IPS-20b (cell line): Measurements from ENCODE around the gene SESN1.
A peak's percentile ranks its signal among the peaks of the same experiment; 100 is the strongest.

Experiments used
- H3K27ac ChIP-seq: one replicate; pipeline ENCODE4 v1.5.1; 2013; ENCODE audit warnings: low read length
- H3K27me3 ChIP-seq: 2 replicates; pipeline ENCODE4 v1.6.1; 2013; ENCODE audit warnings: mild to moderate bottlenecking, low read length, inconsistent platforms; ENCODE audit not compliant: insufficient read depth
- H3K36me3 ChIP-seq: 2 replicates; pipeline ENCODE4 v1.6.1; 2013; ENCODE audit warnings: low read depth, mild to moderate bottlenecking, inconsistent platforms, low read length, moderate library complexity; ENCODE audit not compliant: insufficient read depth
- H3K4me1 ChIP-seq: 2 replicates; pipeline ENCODE4 v1.6.1; 2013; ENCODE audit warnings: mild to moderate bottlenecking, control low read depth, inconsistent platforms, low read length, moderate library complexity; ENCODE audit not compliant: insufficient read depth
- H3K4me3 ChIP-seq: 2 replicates; pipeline ENCODE4 v1.5.1; 2013; ENCODE audit warnings: mild to moderate bottlenecking, low read length, inconsistent platforms
- H3K9ac ChIP-seq: 2 replicates; pipeline ENCODE4 v1.6.1; 2013; ENCODE audit warnings: low read depth, mild to moderate bottlenecking, inconsistent platforms, low read length, moderate library complexity
- H3K9me3 ChIP-seq: 2 replicates; pipeline ENCODE4 v1.6.1; 2013; ENCODE audit warnings: mild to moderate bottlenecking, low read depth, low read length, inconsistent platforms; ENCODE audit not compliant: insufficient read depth

Gene SESN1

GRCh38 chr6:109008054-109008453, 86.6 kb downstream of the SESN1 start:
- no peak overlapping the region for H3K27ac ChIP-seq
- no peaks in the 10 kb centered on the region for H3K36me3 ChIP-seq
- no peaks in the 10 kb centered on the region for H3K27me3 ChIP-seq
- H3K9me3 ChIP-seq = no peaks in the 10 kb centered on the region
- peak overlapping the region; percentile 82 for H3K4me3 ChIP-seq
- H3K4me1 ChIP-seq = peaks cover 9% of the 10 kb centered on the region; the same call in 1 of the 2 replicates
- H3K9ac ChIP-seq = peak overlapping the region; percentile 46; the same call in 1 of the 2 replicates

GRCh38 chr6:109007521-109007920, 87.1 kb downstream of the SESN1 start:
- H3K4me3 ChIP-seq = peak overlapping the region; percentile 82
- H3K36me3 ChIP-seq = no peaks in the 10 kb centered on the region
- H3K27ac ChIP-seq = no peak overlapping the region
- H3K4me1 ChIP-seq = peaks cover 9% of the 10 kb centered on the region; the same call in 1 of the 2 replicates
- no peaks in the 10 kb centered on the region for H3K9me3 ChIP-seq
- H3K9ac ChIP-seq = peak overlapping the region; percentile 46; the same call in 1 of the 2 replicates
- no peaks in the 10 kb centered on the region for H3K27me3 ChIP-seq

GRCh38 chr6:109006818-109007217, 87.8 kb downstream of the SESN1 start:
- H3K9me3 ChIP-seq = no peaks in the 10 kb centered on the region
- peak overlapping the region; percentile 82; the same call in 1 of the 2 replicates for H3K4me3 ChIP-seq
- peaks cover 9% of the 10 kb centered on the region; the same call in 1 of the 2 replicates for H3K4me1 ChIP-seq
- H3K9ac ChIP-seq = 0 out of 2 replicates have a peak overlapping the region, but pooled peaks have one; percentile 0
- no peaks in the 10 kb centered on the region for H3K36me3 ChIP-seq
- H3K27me3 ChIP-seq = no peaks in the 10 kb centered on the region
- H3K27ac ChIP-seq = no peak overlapping the region

- Histone ChIP-seq H3K9ac (no peak overlapping the region), H3K4me3 (no peak overlapping the region), H3K27me3 (no peaks in the 10 kb centered on the region), H3K4me1 (peaks cover 9% of the 10 kb centered on the region; the same call in 1 of the 2 replicates), H3K27ac (no peak overlapping the region), H3K9me3 (no peaks in the 10 kb centered on the region), H3K36me3 (peaks cover 31% of the 10 kb centered on the region)
These were observed 91.8 kb downstream of the SESN1 start for GRCh38 chr6:109002882-109003281.

GRCh38 chr6:109002051-109002697, 92.5 kb downstream of the SESN1 start:
- no peak overlapping the region for H3K4me3 ChIP-seq
- H3K36me3 ChIP-seq = peaks cover 34% of the 10 kb centered on the region
- no peak overlapping the region for H3K9ac ChIP-seq
- no peak overlapping the region for H3K27ac ChIP-seq
- peaks cover 8% of the 10 kb centered on the region; the same call in 1 of the 2 replicates for H3K4me1 ChIP-seq
- no peaks in the 10 kb centered on the region for H3K27me3 ChIP-seq
- H3K9me3 ChIP-seq = no peaks in the 10 kb centered on the region

GRCh38 chr6:109001291-109001894, 93.3 kb downstream of the SESN1 start:
- Histone ChIP-seq H3K27me3 (no peaks in the 10 kb centered on the region), H3K9ac (no peak overlapping the region), H3K4me1 (0 out of 2 replicates have a peak, but pooled peaks cover under 1% of the 10 kb centered on the region), H3K4me3 (no peak overlapping the region), H3K36me3 (peaks cover 34% of the 10 kb centered on the region), H3K27ac (no peak overlapping the region), H3K9me3 (no peaks in the 10 kb centered on the region)

GRCh38 chr6:109000289-109000688, 94.4 kb downstream of the SESN1 start:
- H3K27me3 ChIP-seq = no peaks in the 10 kb centered on the region
- H3K27ac ChIP-seq = no peak overlapping the region
- H3K4me3 ChIP-seq = no peak overlapping the region
- H3K9ac ChIP-seq = no peak overlapping the region
- no peaks in the 10 kb centered on the region for H3K9me3 ChIP-seq
- peaks cover 34% of the 10 kb centered on the region for H3K36me3 ChIP-seq
- H3K4me1 ChIP-seq = no peaks in the 10 kb centered on the region

GRCh38 chr6:108999428-108999827, 95.2 kb downstream of the SESN1 start:
- peaks cover 34% of the 10 kb centered on the region for H3K36me3 ChIP-seq
- H3K9ac ChIP-seq = no peak overlapping the region
- no peak overlapping the region for H3K27ac ChIP-seq
- no peaks in the 10 kb centered on the region for H3K4me1 ChIP-seq
- H3K4me3 ChIP-seq = no peak overlapping the region
- H3K9me3 ChIP-seq = no peaks in the 10 kb centered on the region
- no peaks in the 10 kb centered on the region for H3K27me3 ChIP-seq

GRCh38 chr6:108998485-108998884, 96.2 kb downstream of the SESN1 start:
- H3K4me1 ChIP-seq = no peaks in the 10 kb centered on the region
- no peak overlapping the region for H3K4me3 ChIP-seq
- H3K9me3 ChIP-seq = no peaks in the 10 kb centered on the region
- no peaks in the 10 kb centered on the region for H3K27me3 ChIP-seq
- H3K36me3 ChIP-seq = peaks cover 42% of the 10 kb centered on the region
- no peak overlapping the region for H3K27ac ChIP-seq
- no peak overlapping the region for H3K9ac ChIP-seq

- Histone ChIP-seq H3K4me3 (no peak overlapping the region), H3K27me3 (no peaks in the 10 kb centered on the region), H3K9me3 (no peaks in the 10 kb centered on the region), H3K27ac (no peak overlapping the region), H3K4me1 (no peaks in the 10 kb centered on the region), H3K9ac (no peak overlapping the region), H3K36me3 (peaks cover 60% of the 10 kb centered on the region)
These were observed 98.4 kb downstream of the SESN1 start for GRCh38 chr6:108996208-108996607.

- Histone ChIP-seq H3K27me3 (no peaks in the 10 kb centered on the region), H3K4me1 (no peaks in the 10 kb centered on the region), H3K27ac (no peak overlapping the region), H3K36me3 (peaks cover 62% of the 10 kb centered on the region), H3K9me3 (no peaks in the 10 kb centered on the region), H3K9ac (no peak overlapping the region), H3K4me3 (no peak overlapping the region)
These were observed 99.3 kb downstream of the SESN1 start for GRCh38 chr6:108995296-108995695.

- Histone ChIP-seq H3K9ac (no peak overlapping the region), H3K4me3 (no peak overlapping the region), H3K27me3 (no peaks in the 10 kb centered on the region), H3K9me3 (no peaks in the 10 kb centered on the region), H3K36me3 (peaks cover 58% of the 10 kb centered on the region), H3K27ac (no peak overlapping the region), H3K4me1 (no peaks in the 10 kb centered on the region)
These were observed 100.8 kb downstream of the SESN1 start for GRCh38 chr6:108993876-108994275.
